T-helper 1 cell treated with Interleukin-12 subunit alpha and Interleukin-12 subunit beta and Interleukin-4 antibody, amounts not matched to agents 30 μg/mL and 1 μg/mL, for 36 hours (primary cell): ENCODE results near the gene UNC13D.
A peak's percentile ranks its signal among the peaks of the same experiment; 100 is the strongest.

ENCODE experiments used
- H3K27ac Mint-ChIP-seq: one replicate; pipeline ENCODE4 v1.8.0; 2021; ENCODE audit warnings: mild to moderate bottlenecking, mixed read lengths
- H3K27me3 Mint-ChIP-seq: one replicate; pipeline ENCODE4 v1.8.0; 2021; ENCODE audit warnings: low read depth, mixed read lengths
- H3K36me3 Mint-ChIP-seq: one replicate; pipeline ENCODE4 v1.8.0; 2021; ENCODE audit warnings: low read depth, mixed read lengths
- H3K4me1 Mint-ChIP-seq: one replicate; pipeline ENCODE4 v1.8.0; 2021; ENCODE audit warnings: low read depth, mixed read lengths
- H3K4me3 Mint-ChIP-seq: one replicate; pipeline ENCODE4 v1.8.0; 2021; ENCODE audit warnings: mild to moderate bottlenecking, moderate library complexity, mixed read lengths
- H3K9me3 Mint-ChIP-seq: one replicate; pipeline ENCODE4 v1.8.0; 2021; ENCODE audit warnings: mixed read lengths

UNC13D gene

GRCh38 chr17:75825748-75826370 lies 18.3 kb downstream of the UNC13D start:
- Mint-ChIP-seq H3K4me3 (no peak overlapping the region), H3K27ac (no peak overlapping the region), H3K27me3 (no peaks in the 10 kb centered on the region)

GRCh38 chr17:75825149-75825552 lies 19.1 kb downstream of the UNC13D start:
- Mint-ChIP-seq H3K4me1 (peaks cover 16% of the 10 kb centered on the region), H3K27me3 (no peaks in the 10 kb centered on the region), H3K4me3 (no peak overlapping the region), H3K9me3 (no peaks in the 10 kb centered on the region), H3K36me3 (peaks cover 21% of the 10 kb centered on the region), H3K27ac (peak overlapping the region; percentile 15)

More at GRCh38 chr17:75825748-75826370, 18.3 kb downstream of the UNC13D start:
- peaks cover 21% of the 10 kb centered on the region for H3K36me3 Mint-ChIP-seq
- H3K9me3 Mint-ChIP-seq: no peaks in the 10 kb centered on the region
- H3K4me1 Mint-ChIP-seq: peaks cover 16% of the 10 kb centered on the region

GRCh38 chr17:75824666-75825065 lies 19.5 kb downstream of the UNC13D start:
- H3K27ac Mint-ChIP-seq: no peak overlapping the region
- H3K4me3 Mint-ChIP-seq: no peak overlapping the region
- H3K27me3 Mint-ChIP-seq: no peaks in the 10 kb centered on the region
- peaks cover 16% of the 10 kb centered on the region for H3K4me1 Mint-ChIP-seq
- peaks cover 18% of the 10 kb centered on the region for H3K36me3 Mint-ChIP-seq
- H3K9me3 Mint-ChIP-seq: no peaks in the 10 kb centered on the region

GRCh38 chr17:75824050-75824552 lies 20.1 kb downstream of the UNC13D start:
- Mint-ChIP-seq H3K4me1 (peaks cover 16% of the 10 kb centered on the region), H3K9me3 (no peaks in the 10 kb centered on the region), H3K27me3 (no peaks in the 10 kb centered on the region), H3K36me3 (peaks cover 21% of the 10 kb centered on the region), H3K4me3 (no peak overlapping the region), H3K27ac (no peak overlapping the region)

GRCh38 chr17:75823257-75824041 lies 20.8 kb downstream of the UNC13D start:
- no peaks in the 10 kb centered on the region for H3K27me3 Mint-ChIP-seq
- peaks cover 16% of the 10 kb centered on the region for H3K4me1 Mint-ChIP-seq
- H3K9me3 Mint-ChIP-seq: no peaks in the 10 kb centered on the region
- H3K27ac Mint-ChIP-seq: no peak overlapping the region
- H3K36me3 Mint-ChIP-seq: peaks cover 21% of the 10 kb centered on the region
- no peak overlapping the region for H3K4me3 Mint-ChIP-seq

GRCh38 chr17:75822800-75823166 lies 21.4 kb downstream of the UNC13D start:
- Mint-ChIP-seq H3K27ac (no peak overlapping the region), H3K4me1 (peaks cover 10% of the 10 kb centered on the region)

GRCh38 chr17:75822119-75822799 lies 21.9 kb downstream of the UNC13D start:
- no peaks in the 10 kb centered on the region for H3K27me3 Mint-ChIP-seq
- peaks cover 10% of the 10 kb centered on the region for H3K4me1 Mint-ChIP-seq
- H3K27ac Mint-ChIP-seq: peak overlapping the region; percentile 34
- H3K4me3 Mint-ChIP-seq: no peak overlapping the region
- H3K9me3 Mint-ChIP-seq: no peaks in the 10 kb centered on the region
- peaks cover 19% of the 10 kb centered on the region for H3K36me3 Mint-ChIP-seq

More at GRCh38 chr17:75822800-75823166, 21.4 kb downstream of the UNC13D start:
- Mint-ChIP-seq H3K4me3 (no peak overlapping the region), H3K9me3 (no peaks in the 10 kb centered on the region), H3K36me3 (peaks cover 19% of the 10 kb centered on the region), H3K27me3 (no peaks in the 10 kb centered on the region)

- H3K4me1 Mint-ChIP-seq: peaks cover 8% of the 10 kb centered on the region
- no peaks in the 10 kb centered on the region for H3K27me3 Mint-ChIP-seq
- peaks cover 15% of the 10 kb centered on the region for H3K36me3 Mint-ChIP-seq
- no peak overlapping the region for H3K4me3 Mint-ChIP-seq
- no peak overlapping the region for H3K27ac Mint-ChIP-seq
- H3K9me3 Mint-ChIP-seq: no peaks in the 10 kb centered on the region
Observed at GRCh38 chr17:75821552-75821951, 22.7 kb downstream of the UNC13D start.

- no peak overlapping the region for H3K4me3 Mint-ChIP-seq
- no peaks in the 10 kb centered on the region for H3K9me3 Mint-ChIP-seq
- H3K36me3 Mint-ChIP-seq: peaks cover 13% of the 10 kb centered on the region
- H3K4me1 Mint-ChIP-seq: peaks cover 8% of the 10 kb centered on the region
- no peak overlapping the region for H3K27ac Mint-ChIP-seq
- H3K27me3 Mint-ChIP-seq: no peaks in the 10 kb centered on the region
Observed at GRCh38 chr17:75820094-75821080, 23.8 kb downstream of the UNC13D start.

- Mint-ChIP-seq H3K4me3 (no peak overlapping the region), H3K9me3 (no peaks in the 10 kb centered on the region), H3K4me1 (peaks cover 8% of the 10 kb centered on the region), H3K27ac (no peak overlapping the region), H3K36me3 (peaks cover 12% of the 10 kb centered on the region), H3K27me3 (no peaks in the 10 kb centered on the region)
Observed at GRCh38 chr17:75819678-75820077, 24.5 kb downstream of the UNC13D start.

- Mint-ChIP-seq H3K27ac (no peak overlapping the region), H3K4me3 (no peak overlapping the region), H3K4me1 (peaks cover 8% of the 10 kb centered on the region), H3K9me3 (no peaks in the 10 kb centered on the region), H3K27me3 (no peaks in the 10 kb centered on the region), H3K36me3 (peaks cover 12% of the 10 kb centered on the region)
Observed at GRCh38 chr17:75819116-75819515, 25.1 kb downstream of the UNC13D start.

- no peaks in the 10 kb centered on the region for H3K9me3 Mint-ChIP-seq
Observed at GRCh38 chr17:75818326-75818885, 25.8 kb downstream of the UNC13D start.

GRCh38 chr17:75817571-75817970 lies 26.6 kb downstream of the UNC13D start:
- Mint-ChIP-seq H3K4me1 (peaks cover 8% of the 10 kb centered on the region), H3K27ac (no peak overlapping the region), H3K27me3 (no peaks in the 10 kb centered on the region), H3K9me3 (no peaks in the 10 kb centered on the region), H3K36me3 (peaks cover 15% of the 10 kb centered on the region), H3K4me3 (no peak overlapping the region)

More at GRCh38 chr17:75818326-75818885, 25.8 kb downstream of the UNC13D start:
- Mint-ChIP-seq H3K27me3 (no peaks in the 10 kb centered on the region), H3K4me1 (peaks cover 8% of the 10 kb centered on the region), H3K36me3 (peaks cover 12% of the 10 kb centered on the region), H3K4me3 (no peak overlapping the region), H3K27ac (no peak overlapping the region)
